ENCODE measurements around the gene WDFY3. TPM values are rescaled to one million over a fixed set of nuclear protein-coding genes. Genes with fewer than 3 reads are reported as not detected.

Gene WDFY3
- total RNA-seq, 1 experiment from 2014 or later: 42.7 TPM

DNA sequence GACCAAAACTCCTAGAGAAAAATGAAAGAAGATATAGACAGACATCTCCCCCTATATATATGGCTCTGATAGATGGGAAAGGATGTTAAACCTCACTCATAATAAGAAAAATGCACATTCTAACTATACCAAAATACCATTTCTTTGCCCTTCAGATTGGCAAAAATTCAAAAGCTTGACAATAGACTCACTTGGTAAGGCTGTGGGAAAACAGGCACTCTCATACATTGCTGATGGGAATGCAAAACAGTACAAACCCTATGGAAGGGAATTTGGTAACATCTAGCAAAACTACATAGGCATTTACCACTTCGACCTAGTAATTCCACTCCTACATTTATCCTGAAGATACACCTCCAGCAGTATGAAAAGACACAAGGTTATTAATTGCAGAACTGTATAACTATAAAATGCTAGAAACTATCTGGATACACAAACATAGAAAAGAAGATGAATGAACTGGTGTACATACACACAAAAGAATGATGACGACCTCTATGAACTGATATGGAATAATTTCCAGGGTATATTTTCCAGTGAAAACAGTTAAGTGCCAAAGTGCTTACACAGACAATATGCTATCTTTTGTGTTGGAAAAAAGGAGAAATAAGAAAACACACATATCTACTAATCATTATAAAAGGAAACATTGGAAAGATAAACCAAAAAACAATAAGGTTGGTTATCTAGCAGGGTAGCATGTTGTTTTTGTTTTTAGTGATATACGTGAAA lies 48.5 kb downstream of the WDFY3 start:
- TF ChIP-seq, protein P1, sequence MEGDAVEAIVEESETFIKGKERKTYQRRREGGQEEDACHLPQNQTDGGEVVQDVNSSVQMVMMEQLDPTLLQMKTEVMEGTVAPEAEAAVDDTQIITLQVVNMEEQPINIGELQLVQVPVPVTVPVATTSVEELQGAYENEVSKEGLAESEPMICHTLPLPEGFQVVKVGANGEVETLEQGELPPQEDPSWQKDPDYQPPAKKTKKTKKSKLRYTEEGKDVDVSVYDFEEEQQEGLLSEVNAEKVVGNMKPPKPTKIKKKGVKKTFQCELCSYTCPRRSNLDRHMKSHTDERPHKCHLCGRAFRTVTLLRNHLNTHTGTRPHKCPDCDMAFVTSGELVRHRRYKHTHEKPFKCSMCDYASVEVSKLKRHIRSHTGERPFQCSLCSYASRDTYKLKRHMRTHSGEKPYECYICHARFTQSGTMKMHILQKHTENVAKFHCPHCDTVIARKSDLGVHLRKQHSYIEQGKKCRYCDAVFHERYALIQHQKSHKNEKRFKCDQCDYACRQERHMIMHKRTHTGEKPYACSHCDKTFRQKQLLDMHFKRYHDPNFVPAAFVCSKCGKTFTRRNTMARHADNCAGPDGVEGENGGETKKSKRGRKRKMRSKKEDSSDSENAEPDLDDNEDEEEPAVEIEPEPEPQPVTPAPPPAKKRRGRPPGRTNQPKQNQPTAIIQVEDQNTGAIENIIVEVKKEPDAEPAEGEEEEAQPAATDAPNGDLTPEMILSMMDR (IDR thresholded peaks at IDR 0.05; ENCODE audit: insufficient read depth in 1 of 2, low read depth in 1 of 2, low read length in 1 of 2, severe bottlenecking in 1 of 2, unreplicated experiment in 1 of 2): no peak
- H3K9me3 ChIP-seq: no peaks in the 10 kb centered on the region
- no peaks in the 10 kb centered on the region for H3K27me3 ChIP-seq (replicated peaks; ENCODE audit: control insufficient read depth, insufficient read depth, low read length)
- no peak overlapping the region for H3K4me3 ChIP-seq (ENCODE audit: low read depth, low read length)
- DNase-seq: no peak
- intact Hi-C loops (cut with micrococcal nuclease; ENCODE audit: unreplicated experiment): no loop called here
- Mint-ChIP-seq H3K36me3 (ENCODE audit: insufficient read depth, unreplicated experiment) (peaks cover 10% of the 10 kb centered on the region), H3K27me3 (ENCODE audit: insufficient read depth, unreplicated experiment) (no peaks in the 10 kb centered on the region), H3K4me3 (ENCODE audit: unreplicated experiment) (no peak overlapping the region), H3K9me3 (ENCODE audit: unreplicated experiment) (no peaks in the 10 kb centered on the region), H3K27ac (ENCODE audit: unreplicated experiment) (no peak overlapping the region), H3K4me1 (ENCODE audit: low read depth, unreplicated experiment) (no peaks in the 10 kb centered on the region)
- H3K36me3 ChIP-seq (ENCODE audit: control insufficient read depth, insufficient read depth, low read length): no peaks in the 10 kb centered on the region
- BruUV-seq (replicated peaks): no TSS peak
- POLR2A ChIA-PET: no interaction called here
- H3K4me1 ChIP-seq: no peaks in the 10 kb centered on the region
- CTCF ChIA-PET: no interaction called here

GRCh38 chr4:84917086-84917821 lies 49.2 kb downstream of the WDFY3 start:
- no TSS peak for BruUV-seq (replicated peaks)
- H3K27ac Mint-ChIP-seq (ENCODE audit: unreplicated experiment): no peak overlapping the region
- H3K27me3 Mint-ChIP-seq (ENCODE audit: insufficient read depth, unreplicated experiment): no peaks in the 10 kb centered on the region
- TF ChIP-seq, protein P1 (IDR thresholded peaks at IDR 0.05; ENCODE audit: insufficient read depth in 1 of 2, low read depth in 1 of 2, low read length in 1 of 2, severe bottlenecking in 1 of 2, unreplicated experiment in 1 of 2): no peak
- no peaks in the 10 kb centered on the region for H3K9me3 Mint-ChIP-seq (ENCODE audit: unreplicated experiment)
- no peaks in the 10 kb centered on the region for H3K4me1 ChIP-seq
- no peaks in the 10 kb centered on the region for H3K4me1 Mint-ChIP-seq (ENCODE audit: low read depth, unreplicated experiment)
- ChIA-PET CTCF (no interaction called here), POLR2A (no interaction called here)
- H3K9me3 ChIP-seq: no peaks in the 10 kb centered on the region
- DNase-seq: no peak
- no peak overlapping the region for H3K4me3 ChIP-seq (ENCODE audit: low read depth, low read length)
- peaks cover 11% of the 10 kb centered on the region for H3K36me3 Mint-ChIP-seq (ENCODE audit: insufficient read depth, unreplicated experiment)
- no peaks in the 10 kb centered on the region for H3K27me3 ChIP-seq (replicated peaks; ENCODE audit: control insufficient read depth, insufficient read depth, low read length)
- no peak overlapping the region for H3K4me3 Mint-ChIP-seq (ENCODE audit: unreplicated experiment)
- intact Hi-C loops (cut with micrococcal nuclease; ENCODE audit: unreplicated experiment): no loop called here
- no peaks in the 10 kb centered on the region for H3K36me3 ChIP-seq (ENCODE audit: control insufficient read depth, insufficient read depth, low read length)

- no peak overlapping the region for H3K4me3 Mint-ChIP-seq (ENCODE audit: unreplicated experiment)
- Histone ChIP-seq H3K36me3 (ENCODE audit: control insufficient read depth, insufficient read depth, low read length) (no peaks in the 10 kb centered on the region), H3K4me1 (no peaks in the 10 kb centered on the region), H3K9me3 (no peaks in the 10 kb centered on the region), H3K27me3 (replicated peaks; ENCODE audit: control insufficient read depth, insufficient read depth, low read length) (no peaks in the 10 kb centered on the region), H3K4me3 (ENCODE audit: low read depth, low read length) (no peak overlapping the region)
- peaks cover 16% of the 10 kb centered on the region for H3K36me3 Mint-ChIP-seq (ENCODE audit: insufficient read depth, unreplicated experiment)
- no peaks in the 10 kb centered on the region for H3K4me1 Mint-ChIP-seq (ENCODE audit: low read depth, unreplicated experiment)
- H3K9me3 Mint-ChIP-seq (ENCODE audit: unreplicated experiment): no peaks in the 10 kb centered on the region
- no peak overlapping the region for H3K27ac Mint-ChIP-seq (ENCODE audit: unreplicated experiment)
- no TSS peak for BruUV-seq (replicated peaks)
- intact Hi-C loops (cut with micrococcal nuclease; ENCODE audit: unreplicated experiment): no loop called here
- ChIA-PET CTCF (no interaction called here), POLR2A (no interaction called here)
- H3K27me3 Mint-ChIP-seq (ENCODE audit: insufficient read depth, unreplicated experiment): no peaks in the 10 kb centered on the region
- TF ChIP-seq, protein P1 (IDR thresholded peaks at IDR 0.05; ENCODE audit: insufficient read depth in 1 of 2, low read depth in 1 of 2, low read length in 1 of 2, severe bottlenecking in 1 of 2, unreplicated experiment in 1 of 2): no peak
- no peak for DNase-seq
These were observed 50.3 kb downstream of the WDFY3 start for GRCh38 chr4:84916227-84916626.
